ENCODE results near the gene LRRC66. TPM values are rescaled to one million over a fixed set of nuclear protein-coding genes. Genes with fewer than 3 reads are reported as not detected.

The LRRC66 gene
- polyA plus RNA-seq, 2 of the 4 experiments (the other 2 are of a cell fraction): 0.17 to 0.18 TPM

DNA sequence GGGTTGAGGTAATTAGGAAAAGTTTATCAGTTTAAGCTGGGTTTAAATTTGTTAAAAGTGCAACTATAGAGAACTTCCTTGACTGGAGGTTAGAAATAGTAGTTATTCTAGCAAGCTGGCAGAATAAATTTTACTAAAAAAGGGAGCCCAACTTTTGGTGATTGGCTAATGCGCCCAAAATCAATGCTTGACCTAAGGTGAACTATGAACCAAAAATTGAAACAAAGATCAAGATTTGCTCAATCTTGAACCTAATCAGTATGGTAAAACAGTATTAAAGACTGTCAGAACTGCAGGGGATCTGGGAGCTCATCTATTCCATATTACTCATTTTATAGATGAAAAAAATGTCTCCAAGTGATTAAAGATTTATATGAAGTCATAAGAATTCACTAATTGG lies 24.9 kb upstream of the LRRC66 start:
- CTCF ChIA-PET: interaction anchor here (1.0 kb wide), 1 partner anchor 58 kb away, joined by 3 read pairs; no protein-coding TSS in a partner anchor
- H3K4me3 ChIP-seq: no peak overlapping the region
- H3K4me1 ChIP-seq: no peaks in the 10 kb centered on the region
- POLR2A ChIA-PET: no interaction called here
- no peak overlapping the region for H3K4me2 ChIP-seq
- no peak for ATAC-seq
- TF ChIP-seq ZSCAN20 (CRISPR knock-in tag; IDR thresholded peaks at IDR 0.05): no peak
- no peak for TF ChIP-seq HOXA7 (CRISPR knock-in tag; IDR thresholded peaks at IDR 0.05)
- DNase-seq (ENCODE audit: low read depth in 1 of 2, low spot score in 1 of 2): no peak
- H3K9me3 ChIP-seq: no peaks in the 10 kb centered on the region
- H3K27ac ChIP-seq: no peak overlapping the region
- FAIRE-seq: no peak
- WGBS (ENCODE audit: missing lambda C conversion rate): 100% methylated on average over 1 of the region's 1 CpG

DNA sequence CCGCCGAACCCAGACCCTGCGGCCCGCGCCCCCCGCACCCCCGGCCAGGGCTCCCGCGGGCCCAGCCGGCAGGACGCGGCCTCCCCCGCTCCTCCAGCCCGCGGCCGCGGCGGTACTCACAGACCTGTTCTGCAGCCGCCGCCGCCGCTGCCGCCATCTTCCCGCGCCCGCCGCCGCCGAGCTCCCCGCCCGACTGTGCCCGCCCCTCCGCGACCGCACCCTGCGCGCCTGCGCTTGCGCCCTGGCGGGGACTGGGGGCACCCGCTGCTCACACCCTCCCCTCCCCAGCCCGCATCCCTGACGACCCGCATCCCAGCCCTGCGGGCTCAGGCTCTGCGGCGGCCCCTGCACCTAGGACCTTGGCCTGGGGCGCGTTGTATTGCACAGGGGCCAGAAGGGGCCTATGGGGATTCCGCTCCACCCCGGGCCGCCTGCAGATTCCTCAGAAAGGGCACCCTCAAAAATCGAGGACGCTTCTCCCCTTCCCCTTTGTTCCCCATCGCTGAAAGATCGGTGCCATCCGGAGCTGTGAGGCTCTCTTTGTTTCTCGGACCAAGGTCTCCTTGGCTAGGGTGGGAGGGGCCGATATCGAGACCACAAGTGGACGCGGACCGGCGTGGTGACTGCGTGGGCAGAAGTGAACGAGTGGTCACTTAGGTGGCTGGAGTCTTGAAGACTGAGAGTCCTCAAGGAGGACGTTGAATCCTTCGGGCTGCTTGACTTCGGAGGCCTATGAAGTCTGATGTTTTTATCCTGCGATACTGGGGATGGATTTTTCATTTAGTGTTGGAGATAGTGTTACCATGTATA lies 18.1 kb upstream of the LRRC66 start, which contains the start of gene SGCB:
SGCB (minus strand) TSS at position 197 of the 810 bp plus-strand sequence; CDS start at position 157, 40 bp downstream.
- H3K4me2 ChIP-seq: peak within 1 kb of the TSS; percentile 97
- peak within 1 kb of the TSS; percentile 94 to 99 for H3K27ac ChIP-seq
- DNase-seq (ENCODE audit: low read depth in 1 of 2, low spot score in 1 of 2) (peak; percentile 32 to 37), ATAC-seq (peak; percentile 96 to 97), FAIRE-seq (no peak)
- POLR2A ChIA-PET: interaction anchor here (0.8 to 1.0 kb wide), 3 partner anchors 13 to 196 kb away, joined by 3 to 6 read pairs (median 3); partner anchors contain the start of gene DCUN1D4
- TF ChIP-seq NPAS2 (CRISPR knock-in tag; IDR thresholded peaks at IDR 0.05; ENCODE audit: borderline replicate concordance) (no peak), RARB (CRISPR knock-in tag; IDR thresholded peaks at IDR 0.05) (no peak), SREBF2 (IDR thresholded peaks at IDR 0.05) (no peak), FOSL2 (IDR thresholded peaks at IDR 0.05) (no peak), FOSL2 (CRISPR knock-in tag; IDR thresholded peaks at IDR 0.05) (no peak), ZC3H11A (IDR thresholded peaks at IDR 0.05) (no peak), MAZ (IDR thresholded peaks at IDR 0.05; ENCODE audit: borderline replicate concordance, low read depth, low read length) (no peak), EHMT2 (IDR thresholded peaks at IDR 0.05; ENCODE audit: low read depth) (no peak), HOXB13 (CRISPR knock-in tag; IDR thresholded peaks at IDR 0.05; ENCODE audit: low read depth) (no peak), MYC (IDR thresholded peaks at IDR 0.05; ENCODE audit: borderline replicate concordance, low read length) (no peak), HOXA7 (CRISPR knock-in tag; IDR thresholded peaks at IDR 0.05) (no peak), ZNF302 (CRISPR knock-in tag; IDR thresholded peaks at IDR 0.05) (no peak), NFE2L2 (conservative IDR thresholded peaks at IDR 0.05; ENCODE audit: low read length) (no peak), JUN (IDR thresholded peaks at IDR 0.05) (peak in 1 of 2 experiments; percentile 56; a peak in 1 of 5 replicates), TFCP2L1 (CRISPR knock-in tag; IDR thresholded peaks at IDR 0.05) (no peak), RAD21 (conservative IDR thresholded peaks at IDR 0.05 in 1 of 2, IDR thresholded peaks at IDR 0.05 in 1 of 2) (no peak), CHD4 (IDR thresholded peaks at IDR 0.05; ENCODE audit: borderline replicate concordance) (no peak), CHD2 (IDR thresholded peaks at IDR 0.05; ENCODE audit: low read length, partially characterized antibody) (no peak), JUNB (IDR thresholded peaks at IDR 0.05) (no peak), PHF8 (IDR thresholded peaks at IDR 0.05; ENCODE audit: borderline replicate concordance, low read depth) (peak; percentile 62), ZSCAN20 (CRISPR knock-in tag; IDR thresholded peaks at IDR 0.05) (no peak), RCOR1 (IDR thresholded peaks at IDR 0.05; ENCODE audit: low read depth, low read length) (no peak), POLR2A (IDR thresholded peaks at IDR 0.05; ENCODE audit: low read length) (peak; percentile 66)
- TF ChIP-seq, protein P1, sequence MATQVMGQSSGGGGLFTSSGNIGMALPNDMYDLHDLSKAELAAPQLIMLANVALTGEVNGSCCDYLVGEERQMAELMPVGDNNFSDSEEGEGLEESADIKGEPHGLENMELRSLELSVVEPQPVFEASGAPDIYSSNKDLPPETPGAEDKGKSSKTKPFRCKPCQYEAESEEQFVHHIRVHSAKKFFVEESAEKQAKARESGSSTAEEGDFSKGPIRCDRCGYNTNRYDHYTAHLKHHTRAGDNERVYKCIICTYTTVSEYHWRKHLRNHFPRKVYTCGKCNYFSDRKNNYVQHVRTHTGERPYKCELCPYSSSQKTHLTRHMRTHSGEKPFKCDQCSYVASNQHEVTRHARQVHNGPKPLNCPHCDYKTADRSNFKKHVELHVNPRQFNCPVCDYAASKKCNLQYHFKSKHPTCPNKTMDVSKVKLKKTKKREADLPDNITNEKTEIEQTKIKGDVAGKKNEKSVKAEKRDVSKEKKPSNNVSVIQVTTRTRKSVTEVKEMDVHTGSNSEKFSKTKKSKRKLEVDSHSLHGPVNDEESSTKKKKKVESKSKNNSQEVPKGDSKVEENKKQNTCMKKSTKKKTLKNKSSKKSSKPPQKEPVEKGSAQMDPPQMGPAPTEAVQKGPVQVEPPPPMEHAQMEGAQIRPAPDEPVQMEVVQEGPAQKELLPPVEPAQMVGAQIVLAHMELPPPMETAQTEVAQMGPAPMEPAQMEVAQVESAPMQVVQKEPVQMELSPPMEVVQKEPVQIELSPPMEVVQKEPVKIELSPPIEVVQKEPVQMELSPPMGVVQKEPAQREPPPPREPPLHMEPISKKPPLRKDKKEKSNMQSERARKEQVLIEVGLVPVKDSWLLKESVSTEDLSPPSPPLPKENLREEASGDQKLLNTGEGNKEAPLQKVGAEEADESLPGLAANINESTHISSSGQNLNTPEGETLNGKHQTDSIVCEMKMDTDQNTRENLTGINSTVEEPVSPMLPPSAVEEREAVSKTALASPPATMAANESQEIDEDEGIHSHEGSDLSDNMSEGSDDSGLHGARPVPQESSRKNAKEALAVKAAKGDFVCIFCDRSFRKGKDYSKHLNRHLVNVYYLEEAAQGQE (IDR thresholded peaks at IDR 0.05): no peak
- TF ChIP-seq, protein P2, sequence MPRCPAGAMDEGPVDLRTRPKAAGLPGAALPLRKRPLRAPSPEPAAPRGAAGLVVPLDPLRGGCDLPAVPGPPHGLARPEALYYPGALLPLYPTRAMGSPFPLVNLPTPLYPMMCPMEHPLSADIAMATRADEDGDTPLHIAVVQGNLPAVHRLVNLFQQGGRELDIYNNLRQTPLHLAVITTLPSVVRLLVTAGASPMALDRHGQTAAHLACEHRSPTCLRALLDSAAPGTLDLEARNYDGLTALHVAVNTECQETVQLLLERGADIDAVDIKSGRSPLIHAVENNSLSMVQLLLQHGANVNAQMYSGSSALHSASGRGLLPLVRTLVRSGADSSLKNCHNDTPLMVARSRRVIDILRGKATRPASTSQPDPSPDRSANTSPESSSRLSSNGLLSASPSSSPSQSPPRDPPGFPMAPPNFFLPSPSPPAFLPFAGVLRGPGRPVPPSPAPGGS (IDR thresholded peaks at IDR 0.05): peak; percentile 74; the same call in 1 of the 3 replicates
- TF ChIP-seq, protein P3, sequence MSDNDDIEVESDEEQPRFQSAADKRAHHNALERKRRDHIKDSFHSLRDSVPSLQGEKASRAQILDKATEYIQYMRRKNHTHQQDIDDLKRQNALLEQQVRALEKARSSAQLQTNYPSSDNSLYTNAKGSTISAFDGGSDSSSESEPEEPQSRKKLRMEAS (IDR thresholded peaks at IDR 0.05): no peak
- peaks cover 5% of the 10 kb centered on the region; the same call in 1 of the 3 replicates for H3K4me1 ChIP-seq
- 22% methylated on average over 18 of the region's 70 CpGs for WGBS (ENCODE audit: missing lambda C conversion rate)
- no peaks in the 10 kb centered on the region for H3K9me3 ChIP-seq
- CTCF ChIA-PET: interaction anchor here (1.5 kb wide), 1 partner anchor 206 kb away, joined by 4 read pairs; no protein-coding TSS in a partner anchor
- H3K4me3 ChIP-seq: peak within 1 kb of the TSS; percentile 94

Measured in A549 (cell line).